Epithelial cell of prostate (primary cell): ENCODE data around the gene DIP2A.
A peak's percentile ranks its signal among the peaks of the same experiment; 100 is the strongest.
"Not testable (repeated sequence)": the region's sequence is repeated elsewhere in the genome, so short reads cannot be mapped to it uniquely, and the experiment has no call there.

ENCODE experiments used
- DNase-seq: peaks from one replicate; pipeline ENCODE4 v3.0.0-alpha.2; 2011; ENCODE audit warnings: low read depth, low spot score
- H3K27ac ChIP-seq: fragments of 450-650 bp; 2 replicates; pipeline ENCODE4 v1.5.1; 2017; ENCODE audit warnings: mild to moderate bottlenecking

Gene DIP2A

DNA sequence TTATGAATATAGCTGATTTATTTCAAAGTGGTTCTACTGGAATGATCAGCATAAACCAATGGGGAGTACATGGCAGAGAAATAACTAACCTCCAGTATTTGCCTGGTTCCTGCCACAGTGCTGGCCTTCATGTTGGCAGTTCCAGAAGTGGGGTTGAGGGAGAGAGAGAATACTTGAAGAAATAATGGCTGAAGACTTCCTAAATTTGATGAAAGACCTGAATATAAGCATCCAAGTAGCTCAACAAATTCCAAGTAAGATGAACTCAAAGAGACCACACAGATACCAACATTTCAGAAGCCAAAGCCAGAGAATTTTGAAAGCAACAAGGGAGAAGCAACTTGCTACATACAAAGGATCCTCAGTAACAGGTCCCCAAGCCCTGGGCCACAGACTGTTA lies 111.9 kb downstream of the DIP2A start:
- DNase-seq, result no peak
- H3K27ac ChIP-seq, result no peak overlapping the region

DNA sequence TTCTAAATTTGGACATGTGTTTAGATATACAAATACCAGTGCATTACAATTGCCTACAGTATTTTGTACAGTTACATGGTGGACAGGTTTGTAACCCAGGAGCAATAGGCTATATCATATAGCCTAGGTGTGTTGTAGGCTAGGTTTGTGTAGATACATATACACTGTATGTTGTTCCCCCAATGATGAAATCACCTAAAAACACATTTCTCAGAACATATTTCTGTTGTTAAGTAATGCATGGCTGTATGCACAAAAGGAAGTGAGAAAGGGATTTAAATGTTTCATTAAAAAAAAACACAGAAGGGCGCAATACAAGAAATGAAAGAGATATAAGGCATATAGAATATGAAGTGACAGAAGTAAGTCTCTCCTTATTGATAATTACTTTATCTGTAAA lies 114.2 kb downstream of the DIP2A start:
- H3K27ac ChIP-seq, result no peak overlapping the region

DNA sequence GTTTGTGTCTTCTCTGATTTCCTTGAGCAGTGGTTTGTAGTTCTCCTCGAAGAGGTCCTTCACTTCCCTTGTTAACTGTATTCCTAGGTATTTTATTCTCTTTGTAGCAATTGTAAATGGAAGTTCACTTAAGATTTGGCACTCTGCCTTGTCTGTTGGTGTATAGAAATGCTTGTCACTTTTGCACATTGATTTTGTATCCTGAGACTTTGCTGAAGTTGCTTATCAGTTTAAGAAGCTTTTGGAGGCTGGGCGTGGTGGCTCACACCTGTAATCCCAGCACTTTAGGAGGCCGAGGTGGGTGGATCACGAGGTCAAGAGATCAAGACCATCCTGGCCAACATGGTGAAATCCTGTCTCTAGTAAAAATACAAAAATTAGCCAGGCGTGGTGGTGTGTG lies 119.1 kb downstream of the DIP2A start:
- not testable (repeated sequence) for DNase-seq, H3K27ac ChIP-seq

More for the DNA sequence above, 114.2 kb downstream of the DIP2A start:
- DNase-seq, result no peak

DNA sequence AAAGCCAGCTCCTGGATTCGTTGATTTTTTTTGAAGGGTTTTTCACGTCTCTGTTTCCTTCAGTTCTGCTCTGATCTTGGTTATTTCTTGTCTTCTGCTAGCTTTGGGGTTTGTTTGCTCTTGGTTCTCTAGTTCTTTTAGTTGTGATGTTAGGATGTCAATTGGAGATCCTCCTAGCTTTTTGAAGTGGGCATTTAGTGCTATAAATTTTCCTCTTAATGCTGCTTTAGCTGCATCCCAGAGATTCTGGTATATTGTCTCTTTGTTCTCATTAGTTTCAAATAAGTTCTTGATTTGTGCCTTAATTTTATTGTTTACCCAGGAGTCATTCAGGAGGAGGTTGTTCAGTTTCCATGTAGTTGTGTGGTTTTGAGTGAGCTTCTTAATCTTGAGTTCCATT lies 120.7 kb downstream of the DIP2A start:
- DNase-seq, result not testable (repeated sequence)

DNA sequence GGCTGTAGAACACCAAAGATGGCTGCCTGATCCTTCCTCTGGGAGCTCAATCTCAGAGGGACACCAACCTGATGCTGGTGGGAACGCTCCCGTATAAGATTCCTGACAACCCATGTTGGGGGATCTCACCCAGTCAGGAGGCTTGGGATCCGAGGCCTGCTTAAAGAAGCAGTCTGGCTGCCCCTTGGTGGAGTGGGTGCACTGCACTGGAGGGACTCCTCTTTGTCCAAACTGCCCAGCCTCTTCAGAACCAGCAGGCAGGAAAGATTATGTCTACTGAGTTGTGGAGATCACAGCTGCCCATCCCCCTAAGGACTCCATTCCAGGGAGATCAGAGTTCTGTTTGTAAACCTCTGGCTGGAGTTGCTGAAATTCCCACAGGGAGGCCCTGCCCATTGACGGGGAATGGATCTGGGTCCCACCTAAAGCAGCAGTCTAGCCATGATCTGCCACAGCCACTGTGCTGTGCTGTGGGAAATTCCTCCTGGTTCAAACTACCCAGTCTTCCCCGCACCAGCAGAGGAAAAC lies 123.2 kb downstream of the DIP2A start:
- DNase-seq, result no peak
- no peak overlapping the region for H3K27ac ChIP-seq

More for the DNA sequence above, 120.7 kb downstream of the DIP2A start:
- H3K27ac ChIP-seq, result not testable (repeated sequence)

DNA sequence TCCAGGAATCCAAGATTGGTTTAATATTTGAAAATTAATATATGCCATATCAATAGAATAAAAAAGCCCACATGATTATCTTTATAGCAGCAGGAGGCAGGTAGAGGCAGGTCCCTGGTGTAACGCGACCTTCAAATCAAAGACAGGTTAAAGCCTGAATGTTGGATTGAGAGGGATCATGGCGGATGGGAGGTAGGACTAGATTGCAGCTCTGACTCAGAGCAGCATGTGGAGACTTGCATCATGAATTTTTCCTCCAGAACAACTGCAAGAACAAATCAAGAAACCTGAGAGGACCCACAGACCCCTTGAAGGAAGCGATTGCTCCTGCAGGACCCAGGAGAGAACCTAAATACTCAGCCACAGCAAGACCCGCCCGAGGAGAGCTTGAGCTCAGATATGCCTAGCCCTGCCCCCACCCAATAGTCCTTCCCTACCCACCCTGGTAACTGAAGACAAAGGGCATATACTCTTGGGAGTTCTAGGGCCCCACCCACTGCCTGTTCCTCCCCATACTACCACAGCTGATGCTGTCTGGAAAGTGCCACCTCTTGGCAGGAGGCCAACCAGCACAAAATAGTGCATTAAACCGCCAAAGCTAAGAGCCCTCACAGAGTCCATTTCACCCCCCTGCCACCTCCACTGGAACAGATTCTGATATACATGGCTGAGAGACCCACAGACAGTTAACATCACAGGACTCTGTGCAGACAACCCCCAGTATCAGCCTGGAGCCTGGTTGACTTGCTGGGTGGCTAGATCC lies 126.7 kb downstream of the DIP2A start:
- DNase-seq, result peak; percentile 24
- peak overlapping the region; percentile 17 for H3K27ac ChIP-seq

DNA sequence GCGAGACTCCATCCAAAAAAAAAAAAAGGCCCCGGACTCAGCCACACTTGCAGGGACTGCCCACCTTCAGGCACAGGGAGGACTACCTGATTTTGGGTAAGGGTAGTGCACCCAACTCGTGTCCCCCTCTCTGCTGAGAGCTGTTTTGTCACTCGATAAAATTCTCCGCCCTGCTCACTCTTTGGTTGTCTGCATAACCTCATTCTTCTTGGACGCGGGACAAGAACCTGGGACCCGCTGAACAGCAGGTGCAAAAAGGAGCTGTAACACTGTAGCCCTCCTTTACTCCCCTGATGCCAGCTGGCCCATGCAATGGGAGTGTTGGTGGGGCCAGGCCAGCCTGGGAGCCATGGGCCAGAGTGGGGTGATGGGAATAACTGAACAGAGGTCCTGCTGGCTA lies 135.6 kb downstream of the DIP2A start:
- no peak overlapping the region for H3K27ac ChIP-seq
- DNase-seq, result no peak

DNA sequence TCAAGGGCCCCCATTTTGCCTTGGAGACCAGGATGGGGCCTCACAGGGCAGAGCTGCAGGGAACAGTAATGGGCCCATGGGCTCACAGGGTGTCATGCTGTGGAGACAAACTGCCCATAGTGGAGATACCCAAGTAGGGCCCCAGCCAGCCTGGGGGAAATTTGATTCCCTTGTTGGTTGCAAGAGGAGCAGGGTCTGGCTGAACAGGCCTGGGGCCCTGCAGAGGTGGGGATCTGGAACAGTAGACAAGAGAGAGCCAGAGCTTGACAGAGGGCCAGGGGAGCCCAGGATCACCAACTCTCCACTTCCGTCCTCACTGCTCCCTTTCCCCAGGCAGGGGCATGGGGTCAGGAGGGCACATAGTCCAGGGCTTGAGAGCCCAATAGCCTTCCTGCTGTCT lies 137.5 kb downstream of the DIP2A start:
- no peak overlapping the region for H3K27ac ChIP-seq
- no peak for DNase-seq

DNA sequence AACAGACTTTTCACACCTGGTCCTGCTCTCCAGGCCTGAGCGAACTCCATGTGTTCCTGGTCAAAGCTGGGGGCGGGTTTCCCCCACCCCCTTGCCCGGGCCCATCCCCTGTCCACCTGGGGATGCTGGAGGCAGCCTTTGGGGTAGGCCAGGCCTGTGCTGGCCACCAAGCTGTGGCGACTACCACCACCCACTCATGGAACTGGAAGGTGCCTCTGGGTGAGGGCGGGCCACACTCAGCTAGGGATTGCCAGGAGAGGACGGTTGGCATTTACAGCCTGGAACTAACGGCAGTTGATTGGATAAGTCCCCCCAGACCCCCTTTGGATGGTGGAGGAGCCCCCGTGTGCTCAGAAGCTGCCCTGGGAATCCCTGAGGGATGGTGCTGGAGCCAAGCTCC lies 138.3 kb downstream of the DIP2A start:
- no peak overlapping the region for H3K27ac ChIP-seq
- DNase-seq, result no peak

DNA sequence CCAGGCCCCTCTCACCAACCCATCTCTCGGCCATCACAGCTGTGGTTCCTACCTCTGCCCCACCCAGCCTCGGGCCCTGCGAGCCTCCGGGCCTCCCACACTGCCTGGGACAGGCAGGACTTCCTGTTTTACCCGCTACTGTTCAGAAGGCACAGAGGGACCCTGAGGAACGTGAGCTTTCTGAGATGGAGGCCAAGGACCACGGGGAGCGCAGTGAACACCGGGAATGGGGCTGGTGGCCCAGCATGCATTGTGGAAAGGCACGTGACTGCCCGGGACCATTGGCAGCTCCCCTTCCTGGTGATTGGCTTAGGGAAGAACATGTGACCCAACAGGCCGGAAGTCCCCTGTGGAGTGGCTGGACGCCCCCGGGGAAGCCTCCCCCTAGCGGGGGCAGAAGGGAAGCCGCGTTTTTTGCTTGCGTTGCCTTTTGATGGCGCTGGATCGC lies 139.2 kb downstream of the DIP2A start:
- no peak for DNase-seq
- no peak overlapping the region for H3K27ac ChIP-seq

DNA sequence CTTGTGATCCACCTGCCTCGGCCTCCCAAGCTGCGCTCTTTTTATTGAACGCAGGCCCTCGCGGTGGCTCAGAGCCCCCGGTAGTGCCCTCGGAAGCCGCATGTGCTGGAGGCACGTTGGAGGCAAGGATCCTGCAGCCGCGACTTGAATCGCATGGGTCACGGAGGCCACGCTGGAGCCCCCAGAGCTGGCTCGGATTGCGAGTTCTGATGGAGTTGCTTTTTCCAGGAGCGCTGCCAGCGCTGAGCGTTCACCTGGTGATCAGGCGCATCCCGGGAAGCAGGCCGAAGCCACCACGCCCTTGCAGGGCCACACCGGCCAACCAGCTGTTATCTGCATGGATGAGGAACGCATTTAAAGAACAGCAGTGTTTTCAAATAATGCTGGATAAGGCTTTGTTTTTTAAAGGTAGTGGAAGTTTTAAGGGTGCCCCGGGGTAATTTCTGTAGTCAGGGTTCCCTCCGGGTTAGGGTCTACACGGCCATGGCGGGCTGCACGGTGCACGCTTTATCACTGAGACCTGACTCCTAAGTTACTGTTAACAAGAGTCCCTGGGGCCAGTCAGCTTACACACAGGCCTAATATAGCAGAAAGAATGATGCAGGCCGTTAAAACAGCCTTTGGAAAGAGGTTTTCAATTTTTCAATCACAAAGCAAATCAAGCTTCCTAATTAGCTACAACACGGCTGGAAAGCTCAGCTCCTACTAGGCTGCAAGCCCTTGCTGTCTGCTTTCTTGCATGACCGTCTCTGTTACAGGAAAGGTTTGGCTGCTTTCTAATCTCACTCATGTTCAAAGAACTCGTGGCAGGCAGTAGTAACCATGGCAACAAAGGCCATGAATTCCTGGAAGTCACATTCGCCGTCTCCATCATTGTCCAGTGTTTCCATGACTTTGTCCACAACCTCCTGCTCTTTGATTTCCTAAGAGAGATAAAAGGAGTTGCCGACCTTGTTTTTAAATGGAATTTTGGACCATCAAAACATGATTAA lies 140.2 kb downstream of the DIP2A start:
- H3K27ac ChIP-seq, result no peak overlapping the region
- no peak for DNase-seq

DNA sequence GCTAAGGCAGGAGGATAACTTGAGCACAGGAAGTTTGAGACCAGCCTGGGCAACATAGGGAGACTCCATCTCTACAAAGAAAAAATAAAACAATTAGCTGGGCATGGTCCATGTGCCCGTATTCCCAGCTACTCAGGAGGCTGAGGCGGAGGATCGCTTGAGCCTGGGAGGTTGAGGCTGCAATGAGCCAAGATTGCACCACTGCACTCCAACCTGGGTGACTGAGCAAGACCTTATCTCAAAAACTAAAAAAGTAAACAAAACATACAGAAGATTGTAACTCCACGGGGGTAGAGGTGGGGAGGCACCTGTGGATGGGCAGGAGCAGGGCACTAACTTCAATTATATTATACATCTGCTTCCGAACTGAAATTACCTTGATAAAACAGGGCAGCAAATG lies 141.6 kb downstream of the DIP2A start:
- no peak overlapping the region for H3K27ac ChIP-seq
- no peak for DNase-seq

DNA sequence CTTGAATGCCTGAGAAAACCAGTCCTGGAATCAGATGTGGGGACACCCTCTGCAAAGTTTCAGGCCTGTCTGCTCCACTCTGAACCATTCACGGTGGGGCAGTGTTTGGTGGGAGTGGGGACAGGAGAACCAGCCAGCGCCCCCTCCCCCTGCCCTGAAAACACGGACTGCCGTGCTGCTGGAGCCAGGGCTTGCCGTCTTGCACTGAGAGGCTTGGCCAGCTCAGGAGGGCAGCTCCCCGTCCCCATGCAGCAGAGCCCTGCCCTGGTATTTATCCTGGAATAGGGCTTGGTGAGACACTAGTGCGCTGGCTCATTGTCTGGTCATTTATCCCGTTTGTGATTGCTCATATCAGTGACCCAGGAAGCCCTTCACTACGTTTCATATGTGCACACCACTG lies 142.3 kb downstream of the DIP2A start:
- no peak for DNase-seq
- no peak overlapping the region for H3K27ac ChIP-seq

DNA sequence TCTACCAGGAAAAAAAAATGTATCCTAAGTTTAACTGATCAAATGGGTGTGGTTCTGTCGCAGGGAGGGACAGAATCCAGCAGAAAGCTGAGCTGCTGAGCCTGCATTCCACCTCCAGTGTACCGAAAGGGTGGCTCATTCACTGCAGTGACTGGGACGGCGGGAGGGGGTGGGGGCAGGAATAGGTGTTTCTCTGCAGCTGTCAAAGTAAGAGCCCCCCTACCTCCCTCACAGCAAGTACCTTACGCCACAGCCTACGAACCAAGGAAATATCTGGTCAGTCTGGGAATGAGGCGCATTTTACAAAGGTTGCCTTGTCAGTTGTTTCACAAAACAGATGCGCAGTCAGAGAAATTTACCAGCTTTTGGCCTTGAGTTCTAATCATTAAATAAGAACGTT lies 144.5 kb downstream of the DIP2A start:
- H3K27ac ChIP-seq, result no peak overlapping the region
- no peak for DNase-seq

DNA sequence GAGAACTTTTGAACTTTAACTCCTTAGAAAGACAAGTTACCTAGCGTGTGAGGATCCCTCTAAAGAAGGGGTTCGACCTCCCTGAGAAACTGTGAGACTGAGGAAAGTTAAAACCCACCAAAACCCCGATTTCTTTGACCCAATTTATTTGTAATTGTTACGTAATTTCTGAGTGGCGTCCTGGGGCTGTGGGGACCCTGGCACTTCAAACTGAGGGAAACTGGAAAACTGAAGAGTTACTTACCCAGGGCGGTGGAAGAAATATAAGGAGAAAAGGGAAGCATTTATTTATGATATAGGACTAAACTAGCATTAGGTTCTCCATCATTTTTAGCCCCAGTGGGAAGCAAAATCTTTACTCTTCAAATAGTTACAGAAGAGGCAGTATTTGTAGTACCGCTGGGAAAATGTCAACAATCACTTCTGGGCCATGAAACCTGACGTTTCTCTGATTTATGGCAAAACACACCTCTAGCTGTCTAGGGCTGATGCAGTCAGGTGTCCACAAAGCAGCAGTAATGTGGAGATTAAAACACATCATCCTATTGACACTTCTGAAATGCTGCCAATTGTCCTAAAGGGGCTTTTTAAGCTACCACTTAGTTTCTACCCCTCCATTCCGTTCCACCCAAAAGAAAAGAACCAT lies 145.8 kb downstream of the DIP2A start:
- no peak overlapping the region for H3K27ac ChIP-seq
- no peak for DNase-seq

DNA sequence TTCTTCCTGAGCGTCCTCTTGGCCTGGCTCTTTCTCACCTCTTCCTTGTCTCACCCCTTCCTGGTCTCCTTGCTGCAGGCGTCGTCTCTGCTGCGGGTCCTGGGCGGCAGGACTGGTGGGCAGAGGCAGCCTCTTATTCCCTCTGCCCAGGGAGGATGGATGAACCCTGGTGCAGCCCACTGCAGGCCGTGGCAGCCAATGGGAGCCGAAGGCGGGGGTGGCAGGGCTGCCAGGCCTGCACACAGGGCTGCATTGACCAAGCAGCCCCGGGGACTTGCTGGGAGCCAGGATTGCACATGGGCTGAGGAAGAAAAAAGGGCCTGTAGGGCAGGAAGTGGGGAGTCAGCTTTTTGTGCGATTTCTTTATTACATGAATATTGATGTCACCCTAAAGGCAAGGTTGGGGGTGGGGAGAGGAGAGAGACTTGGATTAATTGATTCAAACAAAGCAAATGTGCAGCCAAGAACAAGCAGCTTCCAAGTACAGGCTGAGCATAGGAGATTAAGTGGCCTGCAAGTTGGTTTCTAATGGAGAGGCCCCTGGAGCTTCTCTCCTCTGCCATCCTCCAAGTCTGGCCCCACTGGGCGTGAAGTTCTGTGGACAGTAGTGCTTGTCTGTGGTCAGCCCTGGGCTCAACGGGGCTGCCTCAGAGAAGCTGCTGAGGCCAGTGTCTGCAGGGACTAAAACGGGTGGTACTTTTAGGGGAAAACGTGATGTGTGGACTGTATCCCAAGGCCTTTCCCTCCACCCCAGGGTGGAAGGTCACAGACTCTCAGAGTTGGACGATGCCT lies 146.5 kb downstream of the DIP2A start, which contains the start of gene S100B:
Gene S100B (minus strand): TSS at position 108 of the 792 bp plus-strand sequence. CDS start 2,667 bp downstream, outside the sequence.
- DNase-seq, result no peak
- H3K27ac ChIP-seq, result no peak within 1 kb of the TSS

DNA sequence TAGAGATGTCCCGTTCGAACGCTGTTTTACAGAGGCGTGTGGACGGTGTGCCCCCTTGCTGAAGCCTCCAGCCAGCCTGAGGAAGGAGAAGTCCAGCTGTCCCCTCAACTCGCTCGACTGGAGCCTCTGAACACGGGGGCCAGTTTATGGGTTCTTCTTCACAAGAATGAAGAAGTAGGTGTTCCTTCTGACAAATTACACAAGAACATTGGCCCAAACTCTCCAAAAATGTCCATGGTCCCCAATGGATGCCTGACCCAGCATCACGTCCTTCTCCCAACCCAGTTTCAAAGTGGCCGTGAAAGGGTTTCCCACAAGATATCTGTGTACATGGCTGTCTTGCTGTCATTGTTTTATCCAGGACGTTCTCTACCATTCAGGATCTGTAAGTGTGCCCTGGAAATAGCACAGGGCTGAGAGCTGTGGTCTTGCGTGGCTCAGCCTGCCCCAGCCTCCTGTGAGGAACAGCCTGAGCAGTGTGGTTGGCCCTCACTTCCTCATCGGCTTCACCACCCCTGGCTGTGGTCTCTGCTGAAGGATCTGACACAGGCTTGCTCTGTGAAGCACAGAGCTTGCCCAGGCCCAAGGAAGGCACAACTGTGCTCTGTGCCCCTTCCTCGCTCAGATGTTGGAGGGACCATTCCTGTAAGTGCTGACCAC lies 147.2 kb downstream of the DIP2A start:
- H3K27ac ChIP-seq, result no peak overlapping the region
- no peak for DNase-seq

DNA sequence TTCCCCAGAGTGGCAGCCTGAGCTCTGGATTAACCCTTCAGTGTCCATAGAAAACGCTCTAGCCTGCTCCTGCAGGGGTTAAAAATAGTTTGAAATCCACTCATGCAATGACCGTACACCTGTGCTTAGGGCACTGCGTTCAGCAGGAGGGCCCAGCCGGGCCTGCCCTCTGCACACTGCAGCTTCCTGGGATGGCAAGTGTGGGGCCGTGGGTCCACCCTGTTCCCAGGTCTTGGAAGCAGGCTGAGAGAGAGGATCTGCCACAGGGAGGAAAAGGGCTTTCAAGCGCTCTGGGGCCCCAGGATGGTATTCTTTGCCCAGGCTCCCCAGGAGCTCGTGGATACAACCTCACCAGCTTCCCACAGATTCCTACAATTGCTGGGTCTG lies 147.7 kb downstream of the DIP2A start:
- no peak overlapping the region for H3K27ac ChIP-seq
- DNase-seq, result no peak

DNA sequence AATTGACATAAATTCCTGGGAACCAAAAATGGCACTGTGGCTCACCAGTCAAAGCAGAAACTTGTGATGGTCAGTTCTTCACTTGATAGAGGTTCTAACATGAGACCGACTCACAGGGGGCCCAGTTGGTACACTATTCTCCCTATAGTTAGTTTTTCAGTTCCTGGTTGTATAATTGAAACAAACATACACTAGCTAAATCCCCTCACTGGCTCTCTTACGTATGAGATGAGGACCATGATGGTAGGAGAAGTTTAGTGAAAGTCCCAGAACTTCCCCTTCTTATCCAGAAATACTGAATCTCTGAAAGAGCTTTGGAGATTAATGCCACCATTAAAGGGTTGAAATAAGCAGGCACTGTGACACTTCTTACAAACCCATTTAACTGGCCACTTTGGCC lies 148.9 kb downstream of the DIP2A start:
- no peak overlapping the region for H3K27ac ChIP-seq
- DNase-seq, result no peak
